IPS-20b (cell line): ENCODE measurements around the gene PTPRM.

Experiments
- H3K27ac ChIP-seq: one replicate; pipeline ENCODE4 v1.5.1; 2013; ENCODE audit warnings: low read length
- H3K27me3 ChIP-seq: 2 replicates; pipeline ENCODE4 v1.6.1; 2013; ENCODE audit warnings: mild to moderate bottlenecking, low read length, inconsistent platforms; ENCODE audit not compliant: insufficient read depth
- H3K36me3 ChIP-seq: 2 replicates; pipeline ENCODE4 v1.6.1; 2013; ENCODE audit warnings: low read depth, mild to moderate bottlenecking, inconsistent platforms, low read length, moderate library complexity; ENCODE audit not compliant: insufficient read depth
- H3K4me1 ChIP-seq: 2 replicates; pipeline ENCODE4 v1.6.1; 2013; ENCODE audit warnings: mild to moderate bottlenecking, control low read depth, inconsistent platforms, low read length, moderate library complexity; ENCODE audit not compliant: insufficient read depth
- H3K4me3 ChIP-seq: 2 replicates; pipeline ENCODE4 v1.5.1; 2013; ENCODE audit warnings: mild to moderate bottlenecking, low read length, inconsistent platforms
- H3K9ac ChIP-seq: 2 replicates; pipeline ENCODE4 v1.6.1; 2013; ENCODE audit warnings: low read depth, mild to moderate bottlenecking, inconsistent platforms, low read length, moderate library complexity
- H3K9me3 ChIP-seq: 2 replicates; pipeline ENCODE4 v1.6.1; 2013; ENCODE audit warnings: mild to moderate bottlenecking, low read depth, low read length, inconsistent platforms; ENCODE audit not compliant: insufficient read depth

PTPRM gene

DNA sequence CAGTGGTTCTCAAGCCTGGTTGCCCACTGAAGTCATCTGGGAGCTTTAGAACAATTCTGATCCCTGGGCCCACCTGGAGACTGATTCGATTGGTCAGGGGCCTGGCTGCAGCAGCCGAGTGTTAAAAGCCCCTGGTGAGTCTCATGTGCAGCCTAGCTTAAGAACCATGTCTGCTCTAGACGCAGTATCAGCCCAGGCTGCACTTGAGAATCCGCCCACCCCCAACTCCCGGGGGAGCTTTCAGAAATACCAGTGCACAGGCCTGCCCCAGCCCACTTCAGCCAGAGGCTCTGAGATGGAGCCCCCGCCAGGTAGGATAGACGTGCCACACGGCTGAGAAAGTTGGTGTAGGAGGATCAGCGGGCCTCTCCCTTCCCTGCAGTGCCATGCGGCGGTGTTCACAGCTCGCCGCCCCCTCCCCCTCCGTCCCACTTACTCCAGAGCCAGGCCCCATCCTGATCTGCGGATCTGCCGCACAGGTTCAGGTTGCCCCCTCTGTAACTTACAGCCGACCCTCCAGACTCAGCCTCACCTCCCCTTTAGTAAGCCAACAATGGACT is 833.2 kb downstream of the PTPRM start:
- H3K27me3 ChIP-seq, result no peaks in the 10 kb centered on the region
- H3K4me1 ChIP-seq, result peaks cover 3% of the 10 kb centered on the region; the same call in 1 of the 2 replicates
- no peak overlapping the region for H3K27ac ChIP-seq
- no peaks in the 10 kb centered on the region for H3K36me3 ChIP-seq
- H3K9me3 ChIP-seq, result no peaks in the 10 kb centered on the region
- H3K4me3 ChIP-seq, result no peak overlapping the region
- H3K9ac ChIP-seq, result no peak overlapping the region

DNA sequence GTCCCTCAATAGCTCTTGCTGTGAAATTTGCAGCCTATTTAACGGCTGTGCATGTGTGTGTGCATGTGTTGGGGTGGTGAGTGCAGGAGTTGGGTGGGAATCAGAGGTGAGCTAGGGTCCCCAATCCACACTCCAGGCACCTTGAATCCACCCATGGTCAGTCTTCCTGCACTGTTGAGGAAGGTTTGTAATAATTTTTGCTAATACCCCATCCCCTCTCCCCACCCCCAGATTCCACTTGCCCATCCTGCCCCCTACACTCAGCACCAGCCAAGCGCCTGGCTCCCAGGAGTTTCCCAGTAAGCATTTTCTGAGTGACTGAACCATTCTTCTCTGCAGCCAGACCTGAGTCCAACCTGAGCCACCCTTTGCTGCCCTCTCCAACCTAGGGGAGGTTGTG is 833.7 kb downstream of the PTPRM start:
- Histone ChIP-seq H3K4me3 (no peak overlapping the region), H3K27ac (no peak overlapping the region), H3K36me3 (no peaks in the 10 kb centered on the region), H3K9me3 (no peaks in the 10 kb centered on the region), H3K9ac (no peak overlapping the region), H3K4me1 (peaks cover 3% of the 10 kb centered on the region; the same call in 1 of the 2 replicates), H3K27me3 (no peaks in the 10 kb centered on the region)

DNA sequence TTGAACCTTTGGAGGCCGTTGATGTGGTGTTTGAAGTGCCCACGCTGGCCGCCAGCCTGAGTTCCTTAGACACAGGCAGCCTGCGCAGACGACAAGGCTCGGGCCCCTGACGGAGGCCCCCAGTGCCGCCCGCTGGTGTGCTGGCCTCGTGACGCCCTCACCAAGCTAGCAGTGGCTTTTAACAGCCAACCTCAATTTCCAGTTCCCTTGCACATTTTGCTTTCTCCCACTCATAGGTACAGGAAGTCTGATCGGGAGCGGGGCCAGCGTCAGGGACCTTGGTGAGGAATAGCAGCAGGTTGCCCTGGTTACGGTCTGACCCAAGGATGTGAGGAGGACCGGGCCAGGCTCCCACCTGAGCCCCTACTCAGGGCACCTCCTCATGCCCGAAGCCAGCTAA is 834.5 kb downstream of the PTPRM start:
- no peaks in the 10 kb centered on the region for H3K36me3 ChIP-seq
- H3K4me1 ChIP-seq, result peaks cover 3% of the 10 kb centered on the region; the same call in 1 of the 2 replicates
- no peak overlapping the region for H3K9ac ChIP-seq
- no peak overlapping the region for H3K27ac ChIP-seq
- no peaks in the 10 kb centered on the region for H3K27me3 ChIP-seq
- no peak overlapping the region for H3K4me3 ChIP-seq
- H3K9me3 ChIP-seq, result no peaks in the 10 kb centered on the region

DNA sequence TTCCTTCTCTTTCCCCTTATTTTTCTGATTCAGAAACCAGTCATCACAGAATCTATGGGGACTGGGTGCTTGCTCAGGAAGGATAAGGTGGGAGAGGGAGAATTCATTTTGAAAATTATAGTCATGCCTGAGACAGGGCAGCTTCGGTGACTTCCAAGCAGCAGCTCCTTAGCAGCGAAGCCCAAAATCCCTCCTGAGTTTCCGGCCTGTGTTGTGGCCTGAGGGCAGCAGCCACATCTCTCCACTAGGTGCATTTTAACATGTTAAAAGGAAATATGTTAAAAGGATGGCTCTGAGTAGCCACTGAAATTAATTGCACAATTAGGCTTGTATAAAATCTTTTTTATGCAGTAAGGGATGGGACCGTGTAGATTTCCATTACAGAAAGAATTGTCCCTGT is 835.1 kb downstream of the PTPRM start:
- Histone ChIP-seq H3K36me3 (no peaks in the 10 kb centered on the region), H3K9me3 (no peaks in the 10 kb centered on the region), H3K4me1 (peaks cover 3% of the 10 kb centered on the region; the same call in 1 of the 2 replicates), H3K27me3 (no peaks in the 10 kb centered on the region), H3K27ac (no peak overlapping the region), H3K4me3 (no peak overlapping the region), H3K9ac (no peak overlapping the region)

DNA sequence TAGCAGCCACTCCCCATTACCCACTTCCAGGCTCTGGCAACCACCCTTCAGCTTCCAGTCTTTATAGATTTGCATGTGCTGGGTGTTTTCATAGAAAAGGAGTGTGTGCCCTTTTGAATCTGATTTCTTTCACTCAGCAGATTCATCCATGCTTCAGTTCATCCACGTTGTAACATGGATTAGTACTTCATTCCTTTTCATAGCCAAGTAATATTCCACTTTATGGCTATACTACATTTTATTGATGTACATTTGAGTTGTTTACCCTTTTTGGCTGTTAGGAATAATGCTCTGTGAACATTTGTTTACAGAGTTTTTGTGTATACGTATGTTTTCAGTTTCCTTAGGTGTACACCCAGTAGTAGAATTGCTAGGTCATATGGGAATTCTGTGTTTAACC is 836.6 kb downstream of the PTPRM start:
- Histone ChIP-seq H3K27ac (no peak overlapping the region), H3K36me3 (no peaks in the 10 kb centered on the region), H3K4me3 (no peak overlapping the region), H3K4me1 (peaks cover 3% of the 10 kb centered on the region; the same call in 1 of the 2 replicates), H3K27me3 (no peaks in the 10 kb centered on the region), H3K9ac (no peak overlapping the region), H3K9me3 (no peaks in the 10 kb centered on the region)

DNA sequence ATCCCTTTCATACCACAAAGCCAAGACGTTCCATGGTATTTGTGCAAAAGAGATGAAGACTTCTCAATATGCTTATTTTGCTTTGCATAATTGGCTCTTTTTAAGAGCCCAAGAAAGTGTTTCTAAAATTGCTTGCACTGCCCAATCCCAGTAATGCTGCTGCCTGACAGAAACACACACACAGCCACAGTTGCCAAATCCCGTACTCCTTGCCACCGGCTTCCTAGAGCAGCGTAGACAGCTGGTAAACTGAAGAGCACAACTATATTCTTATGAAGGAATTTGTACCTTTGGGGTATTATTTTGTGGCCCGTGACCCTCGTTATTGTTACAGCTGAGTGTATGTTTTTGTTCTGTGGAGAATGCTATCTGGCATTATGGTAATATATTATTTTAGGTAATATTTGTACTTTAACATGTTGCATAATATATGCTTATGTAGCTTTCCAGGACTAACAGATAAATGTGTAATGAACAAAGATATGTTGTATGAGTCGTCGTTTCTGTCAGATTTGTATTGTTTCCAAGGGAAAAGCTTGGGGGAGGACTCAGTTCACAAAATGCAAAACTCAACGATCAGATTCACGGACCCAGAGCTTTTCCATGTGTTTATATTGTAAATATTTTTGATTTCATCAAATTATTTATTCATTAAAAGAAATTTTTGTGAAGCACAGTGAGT is 839.2 kb downstream of the PTPRM start:
- H3K4me1 ChIP-seq, result peaks cover 3% of the 10 kb centered on the region; the same call in 1 of the 2 replicates
- H3K9me3 ChIP-seq, result peaks cover 7% of the 10 kb centered on the region; the same call in 1 of the 2 replicates
- no peak overlapping the region for H3K27ac ChIP-seq
- no peak overlapping the region for H3K4me3 ChIP-seq
- H3K9ac ChIP-seq, result no peak overlapping the region
- no peaks in the 10 kb centered on the region for H3K27me3 ChIP-seq
- H3K36me3 ChIP-seq, result no peaks in the 10 kb centered on the region

DNA sequence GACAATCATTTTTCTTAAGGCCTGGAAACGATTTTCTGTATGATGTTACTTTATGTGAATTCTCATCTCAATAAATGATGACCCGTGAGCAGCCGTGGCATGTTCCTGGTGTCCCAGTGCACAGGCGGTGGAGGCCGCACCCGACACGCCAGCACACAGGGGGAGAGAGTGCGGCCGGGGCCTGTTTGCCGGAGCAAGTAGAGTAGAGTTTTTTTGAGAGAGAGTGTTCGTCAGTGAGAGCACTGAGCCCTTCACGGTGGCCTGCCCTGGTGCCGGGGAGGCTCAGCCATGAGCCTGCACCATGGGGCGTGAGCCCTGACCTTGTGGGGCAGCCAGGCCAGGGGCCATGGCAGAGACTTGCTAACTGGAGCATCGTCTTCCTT is 839.7 kb downstream of the PTPRM start:
- Histone ChIP-seq H3K27me3 (no peaks in the 10 kb centered on the region), H3K27ac (no peak overlapping the region), H3K9ac (no peak overlapping the region), H3K4me3 (no peak overlapping the region), H3K4me1 (peaks cover 3% of the 10 kb centered on the region; the same call in 1 of the 2 replicates), H3K9me3 (peaks cover 7% of the 10 kb centered on the region; the same call in 1 of the 2 replicates), H3K36me3 (no peaks in the 10 kb centered on the region)

DNA sequence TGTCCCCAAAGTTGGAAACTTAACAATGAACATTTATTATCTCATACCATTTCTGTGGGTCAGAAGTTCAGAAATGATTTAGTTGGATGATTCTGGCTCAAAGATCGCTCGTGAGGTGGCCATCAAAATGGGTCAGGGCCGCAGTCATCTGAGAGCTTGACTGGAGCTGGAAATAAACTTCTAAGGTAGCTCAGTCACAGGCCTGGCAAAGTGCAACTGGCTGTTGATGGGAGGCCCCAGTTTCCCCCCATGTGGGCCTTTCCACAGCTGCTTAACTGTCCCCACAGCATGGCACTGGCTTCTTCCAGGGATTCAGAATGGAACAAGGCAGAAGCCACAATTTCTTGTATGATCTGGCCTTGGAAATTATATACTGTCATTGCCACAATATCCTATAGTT is 842.0 kb downstream of the PTPRM start:
- H3K9me3 ChIP-seq, result peaks cover 7% of the 10 kb centered on the region; the same call in 1 of the 2 replicates
- H3K36me3 ChIP-seq, result no peaks in the 10 kb centered on the region
- H3K27ac ChIP-seq, result no peak overlapping the region
- no peak overlapping the region for H3K4me3 ChIP-seq
- no peaks in the 10 kb centered on the region for H3K4me1 ChIP-seq
- no peak overlapping the region for H3K9ac ChIP-seq
- no peaks in the 10 kb centered on the region for H3K27me3 ChIP-seq

DNA sequence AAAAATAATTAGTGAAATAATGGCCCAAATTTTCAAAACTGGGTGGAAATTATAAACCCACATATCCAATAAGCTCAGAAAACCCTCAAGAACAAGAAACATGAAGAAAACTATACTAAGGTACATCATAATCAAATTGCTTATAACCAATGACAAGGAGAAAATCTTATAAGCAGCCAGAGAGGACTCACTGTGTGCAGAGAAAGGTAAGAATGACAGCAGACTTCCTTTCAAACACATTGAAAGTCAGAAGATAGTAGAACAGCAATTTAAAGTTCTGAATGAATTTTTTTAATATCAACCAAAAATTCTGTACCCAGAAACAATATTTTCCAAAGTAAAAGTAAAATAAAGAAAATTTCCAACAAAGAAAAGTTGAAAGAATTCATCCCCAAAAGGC is 844.4 kb downstream of the PTPRM start:
- Histone ChIP-seq H3K4me1 (no peaks in the 10 kb centered on the region), H3K27ac (no peak overlapping the region), H3K4me3 (no peak overlapping the region), H3K9ac (no peak overlapping the region), H3K9me3 (peaks cover 7% of the 10 kb centered on the region; the same call in 1 of the 2 replicates), H3K27me3 (no peaks in the 10 kb centered on the region), H3K36me3 (no peaks in the 10 kb centered on the region)

DNA sequence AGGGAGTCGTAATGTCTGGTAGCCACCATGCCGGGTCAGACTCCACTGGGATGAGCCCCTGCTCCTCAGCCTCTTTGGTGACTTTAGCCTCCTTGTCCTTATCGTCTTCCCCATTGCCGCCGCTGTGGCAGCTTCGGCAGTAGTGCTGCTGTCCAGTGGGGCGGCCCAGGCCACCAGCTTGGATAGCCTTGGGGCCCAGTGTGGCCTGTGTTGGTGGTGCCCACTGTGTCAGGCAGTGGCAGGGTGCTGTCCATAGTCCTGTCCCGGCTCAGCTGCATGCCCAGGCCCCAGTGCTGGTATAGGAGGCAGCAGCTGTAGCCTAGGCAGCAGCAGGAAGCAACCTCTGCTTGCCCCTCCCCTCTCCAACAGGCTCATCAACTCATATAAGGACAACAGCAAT is 845.0 kb downstream of the PTPRM start:
- H3K9ac ChIP-seq, result no peak overlapping the region
- H3K4me1 ChIP-seq, result no peaks in the 10 kb centered on the region
- H3K4me3 ChIP-seq, result no peak overlapping the region
- no peaks in the 10 kb centered on the region for H3K27me3 ChIP-seq
- peaks cover 7% of the 10 kb centered on the region; the same call in 1 of the 2 replicates for H3K9me3 ChIP-seq
- H3K36me3 ChIP-seq, result no peaks in the 10 kb centered on the region
- H3K27ac ChIP-seq, result no peak overlapping the region

DNA sequence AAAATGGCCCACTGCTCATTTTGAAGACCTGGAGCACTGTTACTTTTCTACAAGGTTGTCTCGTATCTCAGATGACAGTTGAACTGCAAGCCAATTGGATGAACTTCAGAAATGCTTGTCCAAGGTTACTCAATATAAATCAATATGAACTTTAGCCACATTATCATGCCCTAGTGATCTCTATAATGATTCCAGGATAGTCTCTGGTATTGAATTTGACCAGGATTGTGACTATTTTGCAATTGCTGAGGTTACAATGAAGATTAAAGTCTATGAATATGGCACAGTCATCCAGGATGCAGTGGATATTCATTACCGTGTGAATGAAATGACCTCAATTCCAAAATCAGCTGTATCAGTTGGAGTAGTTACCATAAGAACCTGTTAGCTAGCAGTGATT is 846.1 kb downstream of the PTPRM start:
- no peaks in the 10 kb centered on the region for H3K27me3 ChIP-seq
- no peak overlapping the region for H3K4me3 ChIP-seq
- peaks cover 7% of the 10 kb centered on the region; the same call in 1 of the 2 replicates for H3K9me3 ChIP-seq

DNA sequence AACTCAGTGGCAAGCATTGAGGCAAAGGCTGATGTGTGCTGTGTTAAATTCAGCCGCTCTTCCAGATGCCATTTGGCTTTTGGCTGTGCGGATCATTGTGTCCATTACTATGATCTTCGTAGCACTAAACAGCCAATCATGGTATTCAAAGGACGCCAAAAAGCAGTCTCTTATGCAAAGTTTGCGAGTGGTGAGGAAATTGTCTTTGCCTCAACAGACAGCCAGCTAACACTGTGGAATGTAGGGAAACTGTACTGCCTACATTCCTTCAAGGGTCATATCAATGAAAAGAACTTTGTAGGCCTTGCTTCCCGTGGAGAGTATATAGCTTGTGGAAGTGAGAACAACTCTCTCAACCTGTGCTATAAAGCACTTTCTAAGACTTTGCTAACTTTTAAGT is 846.6 kb downstream of the PTPRM start:
- Histone ChIP-seq H3K9ac (no peak overlapping the region), H3K9me3 (peaks cover 7% of the 10 kb centered on the region; the same call in 1 of the 2 replicates), H3K27me3 (no peaks in the 10 kb centered on the region), H3K36me3 (no peaks in the 10 kb centered on the region), H3K27ac (no peak overlapping the region), H3K4me1 (no peaks in the 10 kb centered on the region), H3K4me3 (no peak overlapping the region)

More for the DNA sequence above, 846.1 kb downstream of the PTPRM start:
- H3K4me1 ChIP-seq, result no peaks in the 10 kb centered on the region
- no peaks in the 10 kb centered on the region for H3K36me3 ChIP-seq
- no peak overlapping the region for H3K27ac ChIP-seq
- no peak overlapping the region for H3K9ac ChIP-seq
